HEK293 (cell line): ENCODE measurements around the gene NPFF.

Source experiments
- CTCF ChIA-PET: fragments of 350-600 bp; formaldehyde crosslinking; extraction: SDS; loops from one replicate; lab custom pipeline; 2021; ENCODE audit warnings: antibody characterized with exemption; lab: Yijun Ruan, JAX
- POLR2A ChIA-PET: fragments of 300-600 bp; formaldehyde crosslinking; extraction: SDS; loops from one replicate; lab custom pipeline; 2020; ENCODE audit warnings: antibody characterized with exemption, inconsistent platforms; lab: Yijun Ruan, JAX
- H3K27ac ChIP-seq: fragments of 200-500 bp; sonication (Bioruptor generic); 2 replicates; pipeline ENCODE4 v1.5.1; 2014; ENCODE audit warnings: low read depth, low read length, control low read depth, inconsistent platforms; ENCODE audit errors: extremely low read depth
- H3K36me3 ChIP-seq, 2 experiments: fragments of 200-500 bp in 1 of 2; sonication (Bioruptor generic) in 1 of 2; 1 replicate in 1 of 2; 2 replicates in 1 of 2; pipeline ENCODE4 v1.5.1; 2014 to 2017; ENCODE audit warnings: inconsistent platforms in 2 of 2, low read length in 2 of 2; ENCODE audit not compliant: control insufficient read depth in 2 of 2, insufficient read depth in 1 of 2
- H3K4me1 ChIP-seq: fragments of 200-500 bp; sonication (Bioruptor generic); 2 replicates; pipeline ENCODE4 v1.5.1; 2014; ENCODE audit warnings: mild to moderate bottlenecking, low read length, inconsistent platforms; ENCODE audit not compliant: control insufficient read depth, insufficient read depth
- H3K4me3 ChIP-seq: 2 replicates; pipeline ENCODE4 v1.5.1; 2011; ENCODE audit warnings: low read depth, mild to moderate bottlenecking, control low read depth, low read length, moderate library complexity
- H3K9me3 ChIP-seq: fragments of 200-500 bp; sonication (Bioruptor generic); 2 replicates; pipeline ENCODE4 v1.5.1; 2014; ENCODE audit warnings: low read depth, low read length, inconsistent platforms; ENCODE audit not compliant: control insufficient read depth, insufficient read depth
- GLI4 ChIP-seq: fragments of 450-650 bp; formaldehyde crosslinking; IDR thresholded peaks from 2 replicates; pipeline ENCODE4 v1.5.1; 2016; ENCODE audit warnings: missing biosample characterization, missing genetic modification characterization
- GLIS2 ChIP-seq: fragments of 450-650 bp; formaldehyde crosslinking; IDR thresholded peaks from 2 replicates; pipeline ENCODE4 v1.5.1; 2016; ENCODE audit warnings: missing biosample characterization, missing genetic modification characterization
- HOXC10 ChIP-seq: sonication (generic); formaldehyde crosslinking; IDR thresholded peaks from 2 replicates; pipeline ENCODE4 v1.8.1; 2023; ENCODE audit warnings: mild to moderate bottlenecking, missing genetic modification reagents
- RBAK ChIP-seq: fragments of 450-650 bp; formaldehyde crosslinking; IDR thresholded peaks from 2 replicates; pipeline ENCODE4 v1.5.1; 2016; ENCODE audit warnings: missing biosample characterization, missing genetic modification characterization
- TRIM28 ChIP-seq: IDR thresholded peaks from 2 replicates; pipeline ENCODE4 v1.6.1; 2011; ENCODE audit warnings: low read length, control low read depth, borderline replicate concordance
- ZBTB21 ChIP-seq: fragments of 450-650 bp; formaldehyde crosslinking; IDR thresholded peaks from 2 replicates; pipeline ENCODE4 v1.5.1; 2017; ENCODE audit warnings: missing biosample characterization, missing genetic modification characterization
- ZBTB48 ChIP-seq: fragments of 450-650 bp; formaldehyde crosslinking; IDR thresholded peaks from 2 replicates; pipeline ENCODE4 v1.5.1; 2016; ENCODE audit warnings: missing biosample characterization, missing genetic modification characterization
- ZNF140 ChIP-seq: fragments of 450-650 bp; formaldehyde crosslinking; IDR thresholded peaks from 2 replicates; pipeline ENCODE4 v1.5.1; 2016; ENCODE audit warnings: missing biosample characterization, missing genetic modification characterization
- ZNF184 ChIP-seq: fragments of 450-650 bp; IDR thresholded peaks from 2 replicates; pipeline ENCODE4 v1.5.1; 2018; ENCODE audit warnings: missing biosample characterization, mild to moderate bottlenecking, missing genetic modification characterization
- ZNF341 ChIP-seq: fragments of 450-650 bp; formaldehyde crosslinking; IDR thresholded peaks from 2 replicates; pipeline ENCODE4; 2016; ENCODE audit warnings: low read depth, missing biosample characterization, missing genetic modification characterization
- ZNF48 ChIP-seq: fragments of 450-650 bp; formaldehyde crosslinking; IDR thresholded peaks from 2 replicates; pipeline ENCODE4 v1.5.1; 2016; ENCODE audit warnings: missing biosample characterization, missing genetic modification characterization
- ZNF544 ChIP-seq: fragments of 450-650 bp; formaldehyde crosslinking; IDR thresholded peaks from 2 replicates; pipeline ENCODE4 v1.5.0; 2017; ENCODE audit warnings: missing biosample characterization, missing genetic modification characterization
- ZNF548 ChIP-seq: fragments of 450-650 bp; formaldehyde crosslinking; IDR thresholded peaks from 2 replicates; pipeline ENCODE4 v1.5.1; 2016; ENCODE audit warnings: missing biosample characterization, missing genetic modification characterization
- ZNF561 ChIP-seq: fragments of 450-650 bp; IDR thresholded peaks from 2 replicates; pipeline ENCODE4 v1.5.1; 2018; ENCODE audit warnings: missing biosample characterization, missing genetic modification characterization, borderline replicate concordance
- ZNF623 ChIP-seq: fragments of 450-650 bp; formaldehyde crosslinking; IDR thresholded peaks from 2 replicates; pipeline ENCODE4 v1.5.1; 2016; ENCODE audit warnings: missing biosample characterization, missing genetic modification characterization
- ZNF664 ChIP-seq: fragments of 450-650 bp; formaldehyde crosslinking; IDR thresholded peaks from 2 replicates; pipeline ENCODE4 v1.5.1; 2016; ENCODE audit warnings: missing biosample characterization, missing genetic modification characterization
- ZNF677 ChIP-seq: fragments of 450-650 bp; IDR thresholded peaks from 2 replicates; pipeline ENCODE4 v1.5.0; 2018; ENCODE audit warnings: missing biosample characterization, mild to moderate bottlenecking, missing genetic modification characterization, moderate library complexity
- ZNF707 ChIP-seq: fragments of 450-650 bp; formaldehyde crosslinking; IDR thresholded peaks from 2 replicates; pipeline ENCODE4 v1.5.1; 2016; ENCODE audit warnings: missing biosample characterization, missing genetic modification characterization
- ZNF777 ChIP-seq: fragments of 450-650 bp; formaldehyde crosslinking; IDR thresholded peaks from 2 replicates; pipeline ENCODE4 v1.5.1; 2017; ENCODE audit warnings: missing biosample characterization, missing genetic modification characterization, borderline replicate concordance
- ZSCAN30 ChIP-seq: fragments of 450-650 bp; IDR thresholded peaks from 2 replicates; pipeline ENCODE4 v1.5.1; 2018; ENCODE audit warnings: missing biosample characterization, mild to moderate bottlenecking, missing genetic modification characterization, moderate library complexity
- ZSCAN5A ChIP-seq: fragments of 450-650 bp; formaldehyde crosslinking; IDR thresholded peaks from 2 replicates; pipeline ENCODE4 v1.5.1; 2016; ENCODE audit warnings: missing biosample characterization, missing genetic modification characterization
- TF ChIP-seq, protein P1 (sequence below): fragments of 450-650 bp; formaldehyde crosslinking; IDR thresholded peaks from 2 replicates; pipeline ENCODE4 v1.5.1; 2016; ENCODE audit warnings: missing biosample characterization, missing genetic modification characterization
- TF ChIP-seq, protein P2 (sequence below): fragments of 450-650 bp; formaldehyde crosslinking; IDR thresholded peaks from 2 replicates; pipeline ENCODE4 v1.5.1; 2016; ENCODE audit warnings: missing biosample characterization, missing genetic modification characterization
- TF ChIP-seq, protein P3 (sequence below): fragments of 450-650 bp; formaldehyde crosslinking; IDR thresholded peaks from 2 replicates; pipeline ENCODE4 v1.5.1; 2016; ENCODE audit warnings: missing biosample characterization, missing genetic modification characterization, low read depth

Gene NPFF

DNA sequence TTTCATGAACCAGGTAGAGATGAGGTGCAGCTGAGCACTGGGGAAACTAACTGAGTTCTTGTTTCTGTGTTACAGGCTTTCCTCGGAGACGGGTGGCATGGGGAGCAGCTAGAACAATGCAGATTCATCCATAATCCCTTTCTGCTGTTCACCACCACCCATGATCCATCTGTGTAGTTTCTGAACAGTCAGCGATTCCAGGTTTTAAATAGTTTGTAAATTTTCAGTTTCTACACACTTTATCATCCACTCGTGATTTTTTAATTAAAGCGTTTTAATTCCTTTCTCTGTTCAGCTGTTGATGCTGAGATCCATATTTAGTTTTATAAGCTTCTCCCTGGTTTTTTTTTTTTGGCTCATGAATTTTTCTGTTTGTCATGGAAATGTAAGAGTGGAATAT, 28.0 kb downstream of the NPFF start (continued):
- TF ChIP-seq, protein P1, sequence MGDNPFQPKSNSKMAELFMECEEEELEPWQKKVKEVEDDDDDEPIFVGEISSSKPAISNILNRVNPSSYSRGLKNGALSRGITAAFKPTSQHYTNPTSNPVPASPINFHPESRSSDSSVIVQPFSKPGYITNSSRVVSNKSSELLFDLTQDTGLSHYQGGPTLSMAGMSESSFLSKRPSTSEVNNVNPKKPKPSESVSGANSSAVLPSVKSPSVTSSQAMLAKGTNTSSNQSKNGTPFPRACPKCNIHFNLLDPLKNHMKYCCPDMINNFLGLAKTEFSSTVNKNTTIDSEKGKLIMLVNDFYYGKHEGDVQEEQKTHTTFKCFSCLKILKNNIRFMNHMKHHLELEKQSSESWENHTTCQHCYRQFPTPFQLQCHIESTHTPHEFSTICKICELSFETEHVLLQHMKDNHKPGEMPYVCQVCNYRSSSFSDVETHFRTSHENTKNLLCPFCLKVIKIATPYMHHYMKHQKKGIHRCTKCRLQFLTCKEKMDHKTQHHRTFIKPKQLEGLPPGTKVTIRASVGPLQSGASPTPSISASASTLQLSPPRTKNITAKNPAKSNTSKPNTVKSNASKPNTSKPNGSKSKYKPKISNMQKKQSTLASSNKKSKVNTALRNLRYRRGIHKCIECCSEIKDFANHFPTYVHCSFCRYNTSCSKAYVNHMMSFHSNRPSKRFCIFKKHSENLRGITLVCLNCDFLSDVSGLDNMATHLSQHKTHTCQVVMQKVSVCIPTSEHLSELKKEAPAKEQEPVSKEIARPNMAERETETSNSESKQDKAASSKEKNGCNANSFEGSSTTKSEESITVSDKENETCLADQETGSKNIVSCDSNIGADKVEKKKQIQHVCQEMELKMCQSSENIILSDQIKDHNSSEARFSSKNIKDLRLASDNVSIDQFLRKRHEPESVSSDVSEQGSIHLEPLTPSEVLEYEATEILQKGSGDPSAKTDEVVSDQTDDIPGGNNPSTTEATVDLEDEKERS: no peak
- TF ChIP-seq ZNF623 (tag by site-specific recombination) (no peak), TRIM28 (no peak), ZBTB48 (no peak), ZBTB21 (tag by site-specific recombination) (no peak)

DNA sequence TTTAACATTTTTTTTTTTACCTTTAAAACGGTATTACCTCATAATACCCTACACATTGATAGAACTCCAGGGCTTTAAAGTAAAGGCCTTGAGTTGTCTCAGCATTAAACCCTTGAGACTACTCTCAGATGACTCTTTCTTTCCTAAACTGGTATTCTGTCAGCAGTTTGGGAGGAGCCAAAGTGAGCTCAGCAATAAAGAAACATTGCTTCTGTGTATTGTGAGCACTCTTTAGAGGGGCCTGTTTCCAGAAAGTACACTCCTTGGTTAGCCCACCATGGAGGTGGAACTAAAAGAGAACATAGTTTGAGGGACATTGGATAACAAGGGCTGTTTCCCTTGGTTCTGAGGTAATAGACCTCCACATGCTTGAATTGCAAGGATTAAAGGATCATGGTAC, 28.4 kb downstream of the NPFF start:
- Histone ChIP-seq H3K4me1 (no peaks in the 10 kb centered on the region), H3K36me3 (peaks cover 61 to 98% of the 10 kb centered on the region in 2 experiments), H3K4me3 (no peak overlapping the region), H3K27ac (no peak overlapping the region), H3K9me3 (no peaks in the 10 kb centered on the region)
- CTCF ChIA-PET: interaction anchor here (1.5 to 1.8 kb wide), 2 partner anchors 13 to 126 kb away, joined by 3 to 14 read pairs; no protein-coding TSS in a partner anchor
- POLR2A ChIA-PET: interaction anchor here (0.6 to 4.1 kb wide), 2 partner anchors 20 to 28 kb away, joined by 4 to 23 read pairs; no protein-coding TSS in a partner anchor
- TF ChIP-seq ZNF544 (tag by site-specific recombination): no peak
- no peak for TF ChIP-seq ZNF561 (tag by site-specific recombination)
- no peak for TF ChIP-seq ZNF664 (tag by site-specific recombination)
- TF ChIP-seq, protein P2, sequence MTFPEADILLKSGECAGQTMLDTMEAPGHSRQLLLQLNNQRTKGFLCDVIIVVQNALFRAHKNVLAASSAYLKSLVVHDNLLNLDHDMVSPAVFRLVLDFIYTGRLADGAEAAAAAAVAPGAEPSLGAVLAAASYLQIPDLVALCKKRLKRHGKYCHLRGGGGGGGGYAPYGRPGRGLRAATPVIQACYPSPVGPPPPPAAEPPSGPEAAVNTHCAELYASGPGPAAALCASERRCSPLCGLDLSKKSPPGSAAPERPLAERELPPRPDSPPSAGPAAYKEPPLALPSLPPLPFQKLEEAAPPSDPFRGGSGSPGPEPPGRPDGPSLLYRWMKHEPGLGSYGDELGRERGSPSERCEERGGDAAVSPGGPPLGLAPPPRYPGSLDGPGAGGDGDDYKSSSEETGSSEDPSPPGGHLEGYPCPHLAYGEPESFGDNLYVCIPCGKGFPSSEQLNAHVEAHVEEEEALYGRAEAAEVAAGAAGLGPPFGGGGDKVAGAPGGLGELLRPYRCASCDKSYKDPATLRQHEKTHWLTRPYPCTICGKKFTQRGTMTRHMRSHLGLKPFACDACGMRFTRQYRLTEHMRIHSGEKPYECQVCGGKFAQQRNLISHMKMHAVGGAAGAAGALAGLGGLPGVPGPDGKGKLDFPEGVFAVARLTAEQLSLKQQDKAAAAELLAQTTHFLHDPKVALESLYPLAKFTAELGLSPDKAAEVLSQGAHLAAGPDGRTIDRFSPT (tag by site-specific recombination): no peak
- TF ChIP-seq, protein P3, sequence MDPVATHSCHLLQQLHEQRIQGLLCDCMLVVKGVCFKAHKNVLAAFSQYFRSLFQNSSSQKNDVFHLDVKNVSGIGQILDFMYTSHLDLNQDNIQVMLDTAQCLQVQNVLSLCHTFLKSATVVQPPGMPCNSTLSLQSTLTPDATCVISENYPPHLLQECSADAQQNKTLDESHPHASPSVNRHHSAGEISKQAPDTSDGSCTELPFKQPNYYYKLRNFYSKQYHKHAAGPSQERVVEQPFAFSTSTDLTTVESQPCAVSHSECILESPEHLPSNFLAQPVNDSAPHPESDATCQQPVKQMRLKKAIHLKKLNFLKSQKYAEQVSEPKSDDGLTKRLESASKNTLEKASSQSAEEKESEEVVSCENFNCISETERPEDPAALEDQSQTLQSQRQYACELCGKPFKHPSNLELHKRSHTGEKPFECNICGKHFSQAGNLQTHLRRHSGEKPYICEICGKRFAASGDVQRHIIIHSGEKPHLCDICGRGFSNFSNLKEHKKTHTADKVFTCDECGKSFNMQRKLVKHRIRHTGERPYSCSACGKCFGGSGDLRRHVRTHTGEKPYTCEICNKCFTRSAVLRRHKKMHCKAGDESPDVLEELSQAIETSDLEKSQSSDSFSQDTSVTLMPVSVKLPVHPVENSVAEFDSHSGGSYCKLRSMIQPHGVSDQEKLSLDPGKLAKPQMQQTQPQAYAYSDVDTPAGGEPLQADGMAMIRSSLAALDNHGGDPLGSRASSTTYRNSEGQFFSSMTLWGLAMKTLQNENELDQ (tag by site-specific recombination): no peak
- TF ChIP-seq ZNF184 (tag by site-specific recombination): no peak
- TF ChIP-seq RBAK: no peak
- TF ChIP-seq ZNF707 (tag by site-specific recombination): no peak
- no peak for TF ChIP-seq ZNF48
- TF ChIP-seq GLIS2 (tag by site-specific recombination): no peak
- no peak for TF ChIP-seq ZSCAN5A (tag by site-specific recombination)
- TF ChIP-seq ZNF548 (tag by site-specific recombination): no peak
- no peak for TF ChIP-seq ZNF777
- TF ChIP-seq ZNF341 (tag by site-specific recombination): no peak
- TF ChIP-seq ZNF677 (tag by site-specific recombination): no peak
- no peak for TF ChIP-seq ZSCAN30 (tag by site-specific recombination)
- no peak for TF ChIP-seq HOXC10
- no peak for TF ChIP-seq ZNF140 (tag by site-specific recombination)
- TF ChIP-seq GLI4 (tag by site-specific recombination): no peak
